GM18498 (cell line): ENCODE measurements around the gene CDK11A.
A peak's percentile ranks its signal among the peaks of the same experiment; 100 is the strongest.

ENCODE experiments used
- ATAC-seq: cut with Tn5 transposase; IDR thresholded peaks from one replicate; pipeline ENCODE4 v1.9.1; 2021; ENCODE audit warnings: mild to moderate bottlenecking, moderate library complexity; ENCODE audit not compliant: unreplicated experiment

The CDK11A gene

DNA sequence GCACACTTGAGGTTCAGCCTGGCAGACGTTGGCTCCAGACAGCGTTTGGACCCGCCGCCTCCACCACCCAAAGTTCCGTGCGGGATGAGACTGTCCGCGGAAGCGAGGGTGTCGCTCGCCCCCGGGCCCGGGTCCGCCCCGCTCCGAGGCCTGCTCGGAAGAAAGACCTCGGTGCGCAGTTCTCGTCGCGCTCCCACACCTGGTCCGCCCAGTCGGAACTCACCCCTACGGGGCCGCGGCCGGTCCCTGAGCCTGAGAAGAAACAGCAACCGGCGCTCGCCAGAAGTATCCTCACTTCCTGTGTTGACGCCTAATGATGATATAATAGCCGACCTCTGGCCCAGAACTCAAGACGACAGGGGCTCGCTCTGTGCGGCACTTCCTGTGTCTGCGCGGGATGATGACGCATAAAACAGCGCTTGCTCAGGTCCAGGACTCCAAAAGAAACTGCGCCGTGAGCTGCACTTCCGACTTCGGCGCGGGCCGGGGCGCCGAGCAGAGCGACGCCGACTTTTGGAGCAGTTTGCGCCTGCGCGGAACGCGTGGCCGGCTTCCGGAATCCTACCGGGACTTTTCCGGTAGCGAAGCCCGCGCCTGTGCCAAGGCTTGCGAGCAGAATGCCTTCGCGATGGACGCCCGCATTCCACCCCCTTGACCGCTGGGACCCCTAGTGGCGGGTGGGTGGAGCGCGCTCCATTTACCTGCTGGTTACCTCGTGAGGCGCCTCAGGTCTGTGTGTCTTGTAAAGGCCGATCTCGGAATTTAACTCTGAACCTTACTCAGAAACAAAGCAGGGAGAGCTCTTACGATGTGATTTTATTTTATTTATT is at the start of gene CDK11A:
Gene CDK11A, minus strand, starts transcription at position 323 of the 830 bp plus-strand sequence. CDS start 1,539 bp downstream, outside the sequence.
- peak; percentile 89 for ATAC-seq

DNA sequence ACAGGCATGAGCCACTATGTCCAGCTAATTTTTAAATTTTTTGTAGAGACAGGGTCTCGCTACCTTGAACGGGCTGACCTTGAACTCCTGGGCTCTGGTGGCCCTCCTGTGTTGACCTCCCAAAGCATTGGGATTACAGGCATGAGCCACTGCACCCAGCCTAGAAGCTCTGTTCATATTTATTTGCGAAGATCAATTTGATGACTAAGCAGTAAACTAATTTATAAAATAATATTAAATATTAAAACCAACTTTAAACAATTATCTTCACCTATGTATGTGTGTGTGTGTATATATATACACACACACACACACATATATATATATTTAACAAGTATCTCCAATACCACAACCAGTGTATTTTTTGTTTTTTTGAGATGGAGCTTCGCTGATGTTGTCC is 49.7 kb upstream of the CDK11A start:
- ATAC-seq, result no peak

DNA sequence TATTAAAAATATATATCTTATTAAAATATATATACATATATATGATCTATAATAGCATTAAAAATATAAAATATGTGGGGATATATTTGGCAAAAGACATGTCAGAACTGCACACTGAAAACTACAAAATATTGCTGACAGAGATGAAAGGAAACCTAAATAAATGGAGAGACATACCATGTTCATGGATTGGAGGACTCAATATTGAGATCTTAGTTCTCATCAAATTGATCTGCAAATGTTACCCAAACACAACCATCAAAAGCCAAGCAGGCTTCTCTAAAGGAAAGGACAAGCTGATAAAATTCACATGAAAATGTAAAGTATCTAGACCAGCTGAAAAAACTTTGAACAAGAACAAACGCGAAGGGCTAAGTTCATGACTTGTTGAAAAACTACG is 46.9 kb upstream of the CDK11A start:
- ATAC-seq, result no peak

DNA sequence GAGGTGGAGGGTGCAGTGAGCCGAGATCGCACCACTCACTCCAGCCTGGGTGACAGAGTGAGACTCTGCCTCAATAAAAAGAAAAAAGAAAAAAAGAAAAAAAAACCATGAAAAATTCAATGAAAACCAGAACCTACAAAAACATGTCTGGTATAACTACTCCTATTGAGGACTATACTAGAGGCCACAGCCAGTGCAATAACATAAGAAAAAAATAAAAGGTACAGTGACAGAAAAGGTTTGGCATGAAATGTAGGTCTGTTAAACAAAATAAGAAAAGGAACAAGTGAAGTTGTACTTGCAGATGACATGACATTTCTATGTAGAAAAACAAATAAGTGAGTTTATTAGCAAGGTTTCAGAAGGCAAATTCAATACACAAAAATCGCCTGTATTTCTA is 45.9 kb upstream of the CDK11A start:
- no peak for ATAC-seq

DNA sequence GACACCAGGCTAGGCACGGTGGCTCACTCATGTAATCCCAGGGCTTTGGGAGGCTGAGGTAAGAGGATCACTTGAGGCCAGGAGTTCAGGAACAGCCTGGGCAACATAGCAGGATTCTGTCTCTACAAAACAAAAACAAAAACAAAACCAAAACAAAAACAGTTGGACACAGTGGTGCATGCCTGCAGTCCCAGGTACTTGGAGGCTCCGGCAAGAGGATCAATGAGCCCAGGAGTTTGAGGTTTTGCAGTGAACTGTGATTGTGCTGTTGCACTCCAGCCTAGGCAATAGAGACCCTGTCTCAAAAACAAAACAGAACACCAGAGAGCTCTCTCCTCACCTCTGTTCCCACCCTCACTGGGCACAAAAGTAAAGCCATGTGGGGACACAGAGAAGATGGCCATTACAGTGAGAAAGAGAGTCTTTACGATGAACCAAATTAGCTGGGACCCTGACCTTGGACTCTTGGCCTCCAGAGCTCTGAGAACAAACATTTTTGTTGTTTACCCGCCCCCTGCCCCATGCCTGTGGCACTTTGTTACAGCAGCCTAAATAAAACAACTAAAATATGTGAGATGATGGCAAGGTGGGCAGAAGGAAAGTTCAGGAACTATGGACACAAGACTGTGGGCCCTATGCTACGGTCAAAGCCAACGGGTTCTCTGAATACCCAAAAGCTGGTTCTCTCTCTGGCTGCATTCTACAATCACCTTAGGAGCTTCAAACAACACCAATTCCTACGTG is 44.3 kb upstream of the CDK11A start:
- no peak for ATAC-seq

DNA sequence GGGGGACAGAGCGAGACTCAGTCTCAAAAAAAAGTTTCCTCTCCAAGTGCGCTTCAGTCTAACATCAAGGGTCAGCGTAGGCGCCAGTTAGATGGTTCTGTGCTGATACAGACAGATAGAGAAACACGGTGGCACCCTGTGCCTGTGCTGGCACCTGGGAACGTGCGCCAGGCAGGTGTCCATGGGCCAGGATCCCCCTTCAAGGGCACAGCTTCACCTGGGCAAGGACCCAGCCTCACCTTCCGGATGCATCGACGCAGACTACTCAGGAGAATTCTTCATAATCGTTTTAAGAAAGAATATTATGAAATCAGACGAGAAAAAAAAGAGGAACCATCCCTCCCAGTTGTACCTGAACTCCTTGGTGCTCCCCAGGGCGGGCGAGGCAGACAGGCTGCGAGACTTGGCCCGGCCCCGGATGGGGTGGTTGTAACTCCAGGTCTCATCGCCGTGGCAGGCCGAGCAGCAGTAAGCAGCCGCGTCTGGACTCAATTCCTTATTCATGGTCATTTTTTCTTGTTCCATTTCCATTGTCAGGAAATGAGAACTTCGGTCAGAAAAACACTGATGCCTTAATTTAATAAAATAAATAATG is 40.8 kb upstream of the CDK11A start:
- ATAC-seq, result no peak

DNA sequence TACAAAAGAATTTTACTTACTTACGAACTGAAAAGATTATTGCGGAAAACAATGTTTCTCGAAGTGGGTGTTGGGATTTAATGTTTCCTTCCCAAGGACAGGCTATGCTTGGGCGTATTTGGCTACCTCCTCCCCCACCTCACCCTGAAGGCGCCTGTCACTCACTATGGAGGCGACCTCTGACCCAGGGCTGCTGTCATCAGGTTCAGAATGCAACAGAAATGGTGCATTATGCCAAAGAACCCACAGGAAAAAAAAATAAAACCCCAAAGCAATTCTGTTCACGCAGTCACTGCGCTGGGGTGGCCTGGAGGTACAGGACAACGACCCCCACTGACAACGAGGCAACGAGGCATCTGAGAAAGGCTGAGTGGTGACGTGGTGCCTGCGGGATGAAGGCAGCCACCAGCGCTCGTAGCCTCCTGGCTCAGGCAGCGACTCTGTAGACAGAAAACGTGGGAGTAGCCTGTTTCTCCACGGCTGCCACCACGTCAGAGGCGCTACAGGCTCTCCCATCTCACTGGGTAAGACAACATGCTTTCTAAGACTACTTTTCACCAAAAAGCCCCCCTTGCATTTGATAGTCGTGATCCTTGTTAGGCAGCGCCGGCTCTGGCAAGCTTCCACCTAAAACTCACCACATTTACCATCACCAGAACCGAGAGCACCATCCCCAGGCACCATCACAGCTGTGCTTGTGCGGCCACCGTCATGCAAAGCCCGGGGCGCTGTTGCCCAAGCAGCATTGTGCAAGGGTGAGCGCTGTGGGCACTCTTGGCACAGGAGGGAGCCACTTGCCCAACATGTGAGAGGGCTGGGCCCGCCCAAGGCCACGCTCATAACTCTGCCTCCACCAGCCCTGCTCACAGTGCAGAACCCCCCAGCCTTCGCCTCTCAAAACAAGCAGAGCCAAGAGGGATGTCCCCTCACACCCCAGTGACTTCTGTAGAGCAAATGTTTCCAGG is 39.8 kb upstream of the CDK11A start:
- ATAC-seq, result no peak

DNA sequence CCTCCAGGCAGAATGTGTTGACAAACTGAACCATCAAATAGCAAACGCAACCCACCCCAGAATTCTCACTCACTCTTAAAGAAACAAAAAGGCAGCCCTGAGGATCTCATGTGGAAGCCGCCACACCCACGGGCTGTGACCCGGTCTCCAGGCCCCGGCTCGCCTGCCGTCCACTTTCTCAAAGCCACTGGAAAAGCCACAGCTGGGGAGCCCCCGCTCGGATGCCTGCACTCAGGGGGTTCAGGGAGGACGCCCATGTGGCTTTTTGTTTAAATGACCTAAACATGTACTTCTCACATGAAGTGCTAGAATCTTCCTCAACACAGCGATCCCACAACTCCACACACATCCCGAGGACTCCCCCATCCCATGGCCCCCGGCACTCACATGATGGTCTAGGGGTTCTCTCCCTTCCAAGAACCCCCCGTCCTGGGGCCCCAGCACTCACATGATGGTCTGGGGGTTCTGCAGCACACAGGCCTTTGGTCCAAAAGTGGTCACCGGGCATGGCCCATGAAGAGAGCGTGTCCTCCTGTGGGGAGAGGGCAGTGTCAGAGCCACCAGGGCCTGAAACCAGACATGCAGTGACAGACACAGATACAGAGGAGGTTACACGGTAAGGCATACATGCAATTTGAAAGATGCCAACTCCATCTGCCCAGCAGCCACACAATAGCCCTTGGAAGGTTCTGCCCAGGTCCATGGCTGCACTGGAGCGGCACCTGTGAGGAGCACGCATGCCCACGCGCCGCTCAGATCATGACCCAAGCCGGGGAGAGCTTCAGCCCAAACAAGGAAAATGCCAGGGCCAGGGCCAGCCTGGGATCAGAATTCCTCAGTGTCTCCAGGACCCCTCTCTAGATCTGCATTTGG is 37.6 kb upstream of the CDK11A start:
- ATAC-seq, result no peak

DNA sequence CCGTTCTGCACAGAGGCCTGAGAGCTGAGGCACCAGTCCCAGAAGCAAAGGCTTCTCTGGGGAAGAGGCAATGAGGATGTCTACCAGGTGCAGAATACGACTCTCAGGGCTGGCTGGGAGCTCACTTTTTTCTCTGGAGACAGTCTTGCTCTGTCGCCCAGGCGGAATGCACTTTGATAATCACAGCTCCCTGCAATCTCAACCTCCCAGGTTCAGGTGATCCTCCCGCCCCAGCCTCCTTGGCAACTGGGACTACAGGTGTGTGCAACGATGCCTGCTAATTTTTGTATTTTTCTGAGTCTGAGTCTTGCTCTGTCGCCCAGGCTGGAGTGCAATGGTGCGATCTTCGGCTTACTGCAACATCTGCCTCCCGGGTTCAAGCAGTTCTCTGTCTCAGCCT is 36.6 kb upstream of the CDK11A start:
- no peak for ATAC-seq

DNA sequence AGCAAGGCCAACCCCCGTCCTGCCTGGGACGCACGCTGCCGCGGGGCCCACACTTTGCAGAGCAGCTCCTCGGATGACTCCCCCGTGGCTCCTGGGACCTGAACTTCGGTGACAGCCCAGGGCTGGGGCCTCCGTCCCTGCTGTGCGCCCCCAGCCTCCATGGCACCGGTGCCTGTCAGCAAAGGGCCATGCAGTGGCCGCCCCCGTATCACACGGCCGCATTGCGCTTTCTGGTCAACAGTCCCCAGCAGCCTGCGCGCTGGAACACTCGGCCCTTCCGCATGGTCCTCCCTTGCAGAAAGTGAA is 36.1 kb upstream of the CDK11A start:
- no peak for ATAC-seq

DNA sequence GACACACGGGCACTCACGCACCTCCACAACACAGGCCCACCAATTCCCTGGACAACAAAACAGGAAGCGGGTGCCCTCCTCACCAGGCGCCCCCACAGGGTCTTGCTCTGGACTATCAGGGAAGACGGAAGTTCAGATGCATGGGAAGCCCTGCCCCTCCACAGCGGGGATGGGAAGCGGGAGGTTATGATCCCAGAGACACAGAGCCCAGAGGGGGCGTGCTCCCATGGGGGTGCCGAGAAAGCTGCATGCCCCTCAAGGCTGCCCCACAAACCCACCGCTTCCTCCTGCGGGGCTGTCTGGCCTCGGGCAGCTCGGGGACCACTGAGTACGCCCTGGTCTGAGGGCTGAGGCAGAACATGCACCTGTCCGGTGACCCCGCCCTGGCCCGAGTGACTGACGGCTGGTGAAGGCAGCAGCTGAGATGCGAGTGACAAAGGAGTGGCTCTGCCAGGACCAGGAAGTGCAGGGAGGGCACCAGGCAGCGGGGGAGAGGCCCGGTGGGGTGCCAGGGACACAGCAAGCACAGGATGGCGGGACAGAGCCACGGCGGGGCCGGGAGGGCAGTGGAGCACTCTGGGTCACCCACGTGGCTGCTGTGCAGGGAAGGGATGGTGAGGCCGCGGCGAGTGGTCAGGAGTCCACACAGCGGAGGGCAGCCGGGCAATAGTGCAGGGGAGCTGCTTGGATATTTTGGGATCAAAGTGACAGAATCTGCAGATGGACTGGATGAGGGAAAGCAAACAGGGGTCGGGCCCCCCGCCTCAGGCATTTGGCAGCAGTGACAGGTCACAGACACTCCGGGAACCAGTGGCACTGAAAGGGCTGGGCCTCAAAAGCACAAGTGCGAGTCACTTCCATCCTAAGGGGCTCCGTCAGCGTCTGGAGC is 35.5 kb upstream of the CDK11A start:
- no peak for ATAC-seq

DNA sequence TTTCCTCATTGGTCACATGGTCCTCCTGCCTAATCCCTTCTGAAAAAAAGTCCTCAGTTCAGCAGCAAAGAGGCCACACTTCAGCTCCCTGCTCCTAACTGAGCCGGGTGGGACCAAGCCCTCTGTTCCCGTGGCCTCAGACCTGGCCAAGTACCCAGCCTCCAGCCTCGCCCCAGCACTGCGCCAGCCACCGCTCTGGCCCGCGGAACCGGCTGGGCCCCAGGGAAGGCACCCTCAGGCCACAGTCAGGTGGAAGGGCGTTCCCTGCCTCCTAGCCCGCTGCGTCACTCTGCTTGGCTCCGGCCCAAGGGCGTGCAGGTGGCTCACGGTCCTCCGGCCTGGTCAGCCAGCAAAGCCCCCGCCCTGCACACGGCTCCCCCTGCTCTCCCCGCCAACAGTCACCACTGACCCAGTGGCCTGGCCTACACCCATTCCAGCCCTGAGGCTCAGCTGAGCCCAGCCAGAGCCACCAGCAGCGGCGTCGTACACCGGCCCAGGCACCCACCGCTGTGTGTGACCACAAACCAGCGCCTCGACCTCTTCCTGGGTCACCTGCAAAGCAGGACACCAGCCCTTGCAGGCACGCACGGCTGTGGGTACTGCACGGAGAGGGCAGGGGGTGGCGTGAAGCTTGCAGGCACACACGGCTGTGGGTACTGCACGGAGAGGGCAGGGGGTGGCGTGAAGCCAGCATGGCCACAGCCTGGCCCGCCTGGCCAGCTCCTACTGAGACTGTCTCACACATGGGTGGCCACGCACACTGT is 34.7 kb upstream of the CDK11A start:
- no peak for ATAC-seq

DNA sequence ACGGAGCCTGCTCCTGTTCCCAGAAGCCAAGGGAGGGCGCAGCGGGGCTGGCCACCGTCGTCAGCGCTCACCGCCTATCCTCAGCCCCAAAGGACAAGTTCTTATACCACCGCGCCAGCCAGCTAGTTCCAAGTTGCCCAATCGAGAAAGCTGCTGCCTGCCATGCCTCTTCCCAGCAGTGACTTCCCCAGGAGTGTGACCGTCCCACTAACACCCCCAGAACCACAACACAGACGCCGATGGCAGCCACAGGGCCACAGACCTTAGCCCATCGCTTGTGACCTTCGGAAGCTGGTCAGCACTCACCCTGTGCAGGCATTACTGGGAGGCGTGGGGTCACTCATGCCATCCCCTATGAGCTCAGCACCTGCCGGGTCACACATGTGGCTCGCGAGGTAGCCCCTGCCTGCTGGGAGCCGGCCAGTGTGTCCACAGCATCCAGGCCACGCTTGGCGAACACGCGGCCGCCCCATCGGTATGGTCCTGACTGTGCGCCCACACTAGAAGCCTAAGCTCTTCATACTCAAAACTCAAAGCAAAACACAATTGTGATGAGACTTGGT is 34.0 kb upstream of the CDK11A start:
- no peak for ATAC-seq

DNA sequence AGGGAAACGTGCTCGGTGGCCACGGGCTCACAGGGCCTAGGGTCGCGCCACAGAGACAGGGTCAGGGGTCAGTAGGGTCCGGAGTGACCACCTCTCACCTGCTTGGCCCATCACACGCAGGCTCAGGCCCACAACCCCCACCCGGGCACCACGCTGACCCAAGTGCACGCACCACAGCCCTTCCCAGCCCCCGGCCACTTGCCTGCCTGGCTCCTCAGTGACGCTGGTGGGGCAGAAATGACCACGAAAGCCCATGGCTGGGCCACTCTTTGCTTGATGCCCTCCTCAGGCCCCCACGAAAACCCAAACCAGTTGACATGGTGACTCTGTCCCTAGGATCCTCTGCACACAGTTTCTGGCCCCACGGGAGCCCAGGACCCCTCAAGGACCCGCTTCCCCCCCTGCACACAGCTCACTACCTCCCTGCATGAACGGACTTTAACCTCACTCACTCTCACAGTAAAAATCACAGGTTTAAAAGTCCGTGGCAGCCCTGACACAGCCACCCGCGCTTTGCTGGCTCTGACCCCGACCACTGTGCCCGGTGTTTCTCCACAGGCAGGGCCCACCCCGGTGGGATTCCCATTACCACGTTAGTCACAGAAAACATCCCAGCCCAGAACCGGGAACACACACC is 33.4 kb upstream of the CDK11A start:
- ATAC-seq, result no peak

DNA sequence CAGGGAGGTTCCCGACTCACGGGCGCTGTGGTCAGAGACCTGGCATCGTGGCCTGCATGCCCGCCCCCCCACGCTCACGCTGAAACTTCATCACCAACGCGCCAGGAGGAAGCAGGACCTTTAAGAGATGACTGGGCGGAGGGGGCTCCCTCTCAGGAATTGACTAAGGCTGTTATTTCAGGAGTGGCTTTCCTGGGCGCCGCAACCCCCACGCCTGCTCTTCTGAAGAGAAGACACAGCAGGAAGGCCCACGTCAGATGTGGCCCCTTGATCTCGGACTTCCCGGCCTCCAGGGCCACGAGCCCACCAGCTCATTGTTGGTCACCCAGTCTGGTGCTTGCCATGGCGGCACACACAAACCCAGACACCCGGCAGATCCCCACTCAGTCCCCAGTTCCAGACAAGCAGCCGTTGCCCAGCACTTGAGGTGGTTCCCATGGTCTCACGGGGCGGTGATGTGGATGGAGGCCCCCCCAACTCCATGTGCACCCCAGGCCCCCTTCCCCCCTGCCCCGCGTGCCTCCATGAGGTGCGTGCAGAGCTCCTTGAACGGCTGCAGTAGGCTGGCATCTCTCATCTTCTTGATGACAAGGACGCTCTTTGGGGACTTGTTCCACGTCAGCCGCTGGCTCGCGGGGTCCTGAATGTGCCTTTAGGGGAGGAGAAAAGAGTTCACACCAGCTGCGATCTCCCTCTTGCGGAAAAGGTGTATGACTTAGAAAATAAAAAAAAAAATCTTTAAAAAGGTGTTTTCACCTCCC is 32.7 kb upstream of the CDK11A start:
- ATAC-seq, result no peak

DNA sequence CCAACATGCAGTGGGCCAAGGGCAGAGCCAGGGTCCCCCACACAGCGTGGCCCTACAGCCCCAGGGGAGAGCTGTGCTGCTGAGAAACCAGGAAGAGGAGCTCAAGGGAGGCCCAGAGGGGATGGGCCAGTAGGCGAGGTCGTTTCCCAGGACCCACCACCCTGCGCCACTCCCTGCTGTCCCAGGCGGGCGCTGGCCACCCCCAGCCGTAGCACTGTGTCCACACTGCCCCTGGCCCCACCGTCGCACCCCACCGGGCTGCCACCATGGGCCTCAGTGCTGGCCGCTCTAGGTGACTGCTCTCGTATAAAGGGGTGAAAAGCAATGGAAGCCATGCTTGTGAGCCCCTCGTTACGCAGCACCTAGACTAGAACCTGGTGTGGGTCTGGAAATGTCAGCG is 31.7 kb upstream of the CDK11A start:
- ATAC-seq, result no peak

DNA sequence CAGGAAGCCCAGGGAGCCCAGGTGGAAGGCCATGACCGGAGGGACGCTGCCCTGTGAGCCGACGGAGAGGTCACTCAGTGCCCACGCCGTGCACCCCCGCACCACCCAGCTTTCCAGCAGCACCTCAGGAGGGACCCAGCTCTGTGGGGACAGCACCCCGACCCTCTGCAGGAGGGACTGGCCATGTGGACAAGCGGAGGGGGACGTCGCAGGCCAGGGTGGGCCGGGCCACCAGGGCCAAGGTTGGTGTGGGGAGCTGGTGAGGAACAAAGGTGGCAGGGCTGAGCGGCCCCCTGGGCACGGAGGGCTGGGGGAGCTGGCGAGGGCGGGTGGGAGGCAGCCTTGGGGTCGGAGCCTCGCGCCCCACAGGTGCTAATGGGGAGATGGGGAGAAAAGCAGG is 31.3 kb upstream of the CDK11A start:
- ATAC-seq, result no peak
